DMS53 treated with DMSO at 0.1 percent for 48 hours (cell line): ENCODE measurements around the gene TFRC.
A peak's percentile ranks its signal among the peaks of the same experiment; 100 is the strongest.
"Not testable (repeated sequence)": the region's sequence is repeated elsewhere in the genome, so short reads cannot be mapped to it uniquely, and the experiment has no call there.

Experiments used
- DNase-seq: peaks from one replicate; lab custom pipeline; 2025; ENCODE audit not compliant: unreplicated experiment; lab: John Stamatoyannopoulos, UW

The TFRC gene

DNA sequence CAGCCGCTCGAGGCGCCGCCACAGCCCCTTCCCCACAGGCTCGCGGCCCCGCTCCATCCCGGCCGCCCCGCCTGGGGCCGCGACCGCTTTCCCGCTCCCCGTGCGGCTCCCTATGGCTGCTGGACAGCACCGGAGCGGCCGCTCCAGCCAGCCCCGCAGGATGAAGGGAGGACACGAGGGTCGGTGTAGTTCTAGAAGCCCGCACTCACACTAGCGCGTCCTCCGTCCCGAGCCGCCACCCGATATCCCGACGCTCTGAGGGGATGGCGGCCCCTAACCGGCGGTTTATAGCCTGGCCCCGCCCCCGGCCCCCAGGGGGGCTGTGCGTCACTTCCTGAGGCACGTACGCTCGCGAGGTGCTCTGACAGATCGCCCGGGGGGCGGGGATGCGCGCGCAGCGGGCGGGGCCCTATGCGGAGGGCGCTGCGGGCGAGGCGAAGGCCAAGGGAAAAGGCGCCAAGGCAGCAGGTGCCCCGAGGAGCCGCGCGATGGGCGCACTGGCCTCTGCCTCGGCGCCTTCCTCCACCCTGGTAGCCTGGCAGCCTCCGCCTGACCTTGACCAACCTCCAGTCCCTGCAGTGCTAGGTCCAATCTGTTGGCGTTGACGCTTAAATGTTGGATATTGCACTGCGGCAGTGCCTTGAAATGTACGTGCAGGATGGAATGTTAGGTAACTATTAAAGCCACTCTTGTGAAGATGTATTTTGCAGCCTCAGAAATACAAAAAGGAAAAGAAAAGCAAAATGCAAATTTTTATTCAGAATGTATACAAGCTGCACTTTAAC, at the start of gene TFRC:
Gene TFRC, minus strand, starts transcription at position 257 of the 785 bp plus-strand sequence. CDS start 4,991 bp downstream, outside the sequence.
- peak; percentile 62 for DNase-seq

DNA sequence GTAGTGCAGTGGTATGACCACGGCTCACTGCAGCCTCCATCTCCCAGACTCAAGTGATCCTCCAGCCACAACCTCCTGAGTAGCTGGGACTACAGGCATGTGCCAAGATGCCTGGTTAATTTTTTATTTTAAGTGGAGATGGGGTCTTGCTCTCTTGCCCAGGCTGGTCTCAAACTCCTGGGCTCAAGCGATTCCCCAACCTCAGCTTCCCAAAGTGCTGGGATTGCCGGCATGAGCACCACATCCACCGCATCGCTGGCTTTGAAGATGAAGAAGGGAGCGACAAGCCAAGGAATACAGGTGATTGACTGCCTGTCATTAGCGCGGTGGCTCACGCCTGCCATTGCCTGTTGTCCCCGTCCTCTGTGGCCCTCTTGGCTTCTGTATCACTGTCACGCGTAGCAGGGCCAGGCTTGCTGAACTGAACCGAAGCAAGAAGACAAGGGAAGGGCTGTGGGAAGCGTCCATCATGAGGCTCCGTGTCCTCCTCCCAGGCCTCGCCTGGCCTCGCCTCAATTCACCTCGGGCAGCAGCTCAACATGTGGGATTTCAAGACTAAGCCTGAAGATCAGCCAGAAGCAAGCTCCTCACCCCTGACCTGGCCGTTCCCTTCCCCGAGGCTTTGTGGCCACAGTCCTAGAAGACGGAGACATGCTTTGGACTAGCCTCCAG, 46.4 kb upstream of the TFRC start:
- no peak for DNase-seq

DNA sequence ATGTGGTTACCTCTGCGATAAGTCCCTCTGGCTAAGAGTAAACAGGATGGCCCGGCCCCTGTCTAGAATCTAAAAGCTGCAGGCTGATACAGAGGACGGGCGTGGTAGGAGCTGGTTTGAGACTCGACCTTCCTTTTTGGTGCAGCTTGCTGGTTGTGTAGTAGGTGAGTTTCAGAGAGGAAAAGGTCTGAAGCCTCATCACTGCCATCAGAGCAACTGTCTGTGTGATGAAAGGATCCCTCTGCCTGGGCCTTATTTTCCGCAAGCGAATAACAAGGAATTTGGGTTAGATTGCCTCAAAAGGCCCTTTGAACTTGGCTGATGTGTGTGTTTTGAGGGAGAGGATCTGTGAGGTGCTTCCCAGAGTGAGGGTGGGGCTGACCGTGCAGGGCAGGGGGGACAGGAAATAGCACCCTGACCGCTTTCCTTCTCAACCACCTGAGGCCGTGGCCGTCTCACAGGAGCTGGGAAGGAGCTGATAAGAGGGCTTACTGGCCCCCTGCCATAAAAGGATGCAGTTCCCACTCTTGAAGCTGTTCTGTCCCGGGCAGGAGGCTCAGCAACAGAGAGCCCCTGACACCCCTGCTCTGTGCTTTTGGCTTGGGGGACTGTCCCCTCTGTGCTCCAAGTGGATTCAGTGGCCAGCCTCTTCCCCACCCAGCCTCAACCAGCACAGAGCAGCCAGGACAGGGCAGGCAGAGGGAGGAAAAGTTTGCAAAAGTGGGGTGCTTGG, 45.6 kb upstream of the TFRC start:
- DNase-seq: no peak

DNA sequence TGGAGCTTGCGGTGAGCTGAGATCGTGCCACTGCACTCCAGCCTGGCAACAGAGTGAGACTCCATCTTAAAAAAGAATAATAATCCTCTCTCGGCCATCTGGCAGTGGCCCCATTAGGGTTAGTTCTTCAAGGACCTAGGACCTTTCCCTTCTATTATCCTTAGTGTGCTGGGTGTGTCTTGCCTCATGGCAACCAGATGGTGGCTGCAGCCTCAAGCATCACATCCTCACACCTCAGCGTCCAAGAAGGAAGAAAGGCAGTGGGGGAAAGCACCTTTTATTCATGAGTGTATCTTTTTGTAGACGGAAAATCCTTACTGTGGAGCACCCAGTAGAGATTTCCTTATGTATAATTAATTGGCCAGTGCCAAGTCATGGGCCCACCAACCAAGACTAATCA, 42.7 kb upstream of the TFRC start:
- no peak for DNase-seq

DNA sequence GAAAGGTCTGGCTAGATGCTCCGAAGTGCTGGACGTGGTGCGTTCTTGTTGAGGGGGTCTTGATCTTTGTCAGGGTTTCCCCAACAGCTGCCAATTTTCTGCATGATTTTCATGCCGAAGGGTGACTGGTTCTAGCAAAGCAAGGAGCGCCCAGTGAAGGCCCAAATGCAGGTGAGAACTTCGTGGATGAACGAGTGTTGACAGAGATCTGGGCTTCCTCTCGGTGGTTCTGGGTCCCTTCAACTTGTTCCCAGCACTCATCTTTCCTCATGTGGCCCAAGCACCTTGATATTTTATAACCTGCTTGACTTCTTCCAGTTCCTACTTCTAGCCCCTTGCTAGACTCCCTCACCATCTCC, 40.8 kb upstream of the TFRC start:
- no peak for DNase-seq

DNA sequence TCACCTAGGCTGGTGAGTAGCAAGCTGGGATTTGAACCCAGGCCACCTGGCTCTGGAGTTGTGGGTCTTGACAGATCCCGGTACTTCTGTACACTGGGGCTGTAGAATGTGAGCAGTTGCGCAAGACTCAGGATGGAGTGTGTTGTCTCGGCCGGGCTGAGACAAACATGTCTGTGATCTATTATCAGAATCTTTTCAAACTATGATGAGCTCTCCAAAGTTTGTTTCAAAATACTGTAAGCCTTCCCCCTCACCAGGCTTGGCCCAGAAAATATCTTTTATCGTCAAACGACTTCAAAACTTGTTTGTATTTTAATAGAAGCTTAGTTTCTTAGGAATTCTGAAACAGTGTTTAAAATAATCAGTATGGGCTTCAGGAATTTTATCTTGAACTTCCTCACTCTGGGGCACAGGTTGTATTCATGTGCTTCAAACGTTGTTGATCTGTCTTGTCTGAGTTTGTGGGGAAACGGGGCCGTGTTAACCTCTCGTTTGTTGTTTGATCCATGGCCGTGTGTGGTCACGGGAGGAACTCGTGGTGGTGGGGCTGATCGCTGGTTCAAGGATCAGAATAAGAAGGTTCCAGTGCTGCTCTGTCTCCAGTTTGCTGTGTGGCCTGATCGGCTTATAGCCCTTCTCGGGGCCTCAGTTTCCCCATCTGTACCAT, 40.3 kb upstream of the TFRC start:
- no peak for DNase-seq

DNA sequence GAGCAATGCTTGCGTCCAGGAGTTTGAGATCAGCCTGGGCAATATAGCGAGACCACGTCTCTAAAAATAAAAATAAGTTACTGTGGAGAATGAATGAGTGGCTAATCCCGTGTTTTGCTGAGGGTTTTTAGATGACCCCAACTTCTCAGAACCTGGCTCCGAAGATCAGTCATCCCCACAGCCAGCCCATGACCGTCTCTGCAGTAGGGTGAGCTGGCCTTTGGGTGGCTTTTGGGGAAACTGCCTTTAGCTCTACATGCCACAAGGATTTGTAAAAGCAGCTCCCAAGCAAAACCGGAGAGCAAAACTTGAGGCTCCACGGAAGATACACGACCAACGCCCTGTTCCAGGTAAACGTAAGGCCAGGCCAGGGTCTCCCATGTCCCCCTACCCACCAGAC, 39.2 kb upstream of the TFRC start:
- DNase-seq: no peak

DNA sequence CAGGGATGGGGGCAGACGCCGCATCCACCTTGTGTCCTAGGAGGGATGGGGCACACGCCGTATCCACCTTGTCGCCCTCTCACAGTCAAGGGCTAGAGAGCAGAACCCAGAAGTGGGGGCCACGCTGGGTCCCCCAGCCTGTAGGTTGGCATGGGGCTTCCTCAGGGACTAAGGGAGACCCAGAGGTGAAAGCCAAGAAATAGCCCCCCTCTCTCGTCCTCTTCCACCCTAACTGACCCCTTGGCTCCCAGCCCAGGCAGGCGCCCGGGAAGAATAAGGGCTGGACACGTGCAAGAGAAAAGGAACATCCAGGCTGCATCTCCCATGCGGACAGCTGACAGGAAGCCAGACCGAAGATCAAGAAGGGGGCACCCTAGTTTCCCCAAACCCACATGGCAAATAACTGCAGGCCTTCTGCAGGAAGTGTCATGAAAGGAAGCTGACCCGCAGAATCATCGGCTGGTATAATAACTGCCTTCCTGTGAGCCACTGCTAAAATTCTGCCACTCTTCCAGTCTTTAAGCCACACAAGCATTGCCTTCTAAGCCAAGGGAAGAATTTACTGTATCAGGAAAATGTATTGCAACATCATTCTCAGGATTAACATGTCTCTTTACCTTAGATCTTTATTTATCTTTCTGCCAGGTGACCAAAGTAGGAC, 38.5 kb upstream of the TFRC start:
- DNase-seq: no peak

DNA sequence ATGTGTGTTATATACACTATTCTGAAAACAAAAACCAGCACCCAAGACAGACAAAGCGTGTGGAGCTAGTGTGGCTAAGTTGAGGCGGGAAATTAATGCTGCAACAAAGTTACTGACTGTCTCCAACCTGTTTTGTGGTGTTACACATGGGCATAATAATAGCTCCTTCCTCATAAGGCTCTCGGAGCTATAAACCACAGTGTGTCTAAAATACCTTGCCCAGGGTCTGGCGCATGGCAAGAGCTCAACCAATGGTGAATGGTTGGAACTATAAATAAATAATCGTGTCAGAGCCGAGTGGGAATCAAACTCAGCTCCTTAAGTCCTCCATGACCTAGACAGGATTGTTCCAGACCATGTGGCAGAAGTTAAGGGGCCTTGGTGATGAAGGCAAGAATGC, 35.9 kb upstream of the TFRC start:
- DNase-seq: no peak

DNA sequence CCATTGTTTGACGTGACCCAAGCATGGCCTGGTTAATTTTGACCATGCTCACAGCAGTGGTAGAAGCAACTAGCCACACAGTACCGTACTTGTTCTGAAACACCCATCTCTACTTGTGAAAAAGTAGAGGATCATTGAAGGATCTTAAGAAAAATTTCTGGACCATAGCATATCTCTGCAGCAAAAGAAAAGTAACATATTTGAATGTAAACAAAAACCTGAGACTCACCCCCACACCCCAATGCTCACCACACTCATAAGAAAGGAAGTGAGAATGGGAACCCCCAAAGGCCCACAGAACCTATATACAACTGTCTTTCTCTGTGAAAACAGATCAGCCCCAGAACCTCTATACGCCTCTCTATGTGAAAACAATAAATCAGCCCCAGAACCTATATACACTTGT, 33.8 kb upstream of the TFRC start:
- no peak for DNase-seq

DNA sequence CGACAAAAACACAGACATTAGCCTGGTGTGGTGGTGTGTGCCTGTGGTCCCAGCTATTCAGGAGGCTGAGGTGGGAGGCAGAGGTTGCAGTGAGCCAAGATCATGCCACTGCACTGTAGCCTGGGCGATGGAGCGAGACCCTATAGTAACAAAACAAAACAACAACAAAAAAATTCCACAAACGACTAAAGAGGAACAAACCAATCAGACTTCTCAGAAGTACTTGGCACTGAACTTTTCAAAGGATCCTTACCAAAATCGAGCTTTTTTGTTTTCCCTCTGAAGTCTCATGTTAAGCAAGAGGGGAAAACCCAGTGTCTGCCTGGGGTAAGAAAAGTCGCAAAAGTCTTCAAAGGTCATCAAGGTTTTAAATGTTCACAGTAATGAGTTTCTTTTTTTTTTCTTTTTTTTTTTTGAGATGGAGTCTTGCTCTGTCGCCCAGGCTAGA, 30.1 kb upstream of the TFRC start:
- no peak for DNase-seq

DNA sequence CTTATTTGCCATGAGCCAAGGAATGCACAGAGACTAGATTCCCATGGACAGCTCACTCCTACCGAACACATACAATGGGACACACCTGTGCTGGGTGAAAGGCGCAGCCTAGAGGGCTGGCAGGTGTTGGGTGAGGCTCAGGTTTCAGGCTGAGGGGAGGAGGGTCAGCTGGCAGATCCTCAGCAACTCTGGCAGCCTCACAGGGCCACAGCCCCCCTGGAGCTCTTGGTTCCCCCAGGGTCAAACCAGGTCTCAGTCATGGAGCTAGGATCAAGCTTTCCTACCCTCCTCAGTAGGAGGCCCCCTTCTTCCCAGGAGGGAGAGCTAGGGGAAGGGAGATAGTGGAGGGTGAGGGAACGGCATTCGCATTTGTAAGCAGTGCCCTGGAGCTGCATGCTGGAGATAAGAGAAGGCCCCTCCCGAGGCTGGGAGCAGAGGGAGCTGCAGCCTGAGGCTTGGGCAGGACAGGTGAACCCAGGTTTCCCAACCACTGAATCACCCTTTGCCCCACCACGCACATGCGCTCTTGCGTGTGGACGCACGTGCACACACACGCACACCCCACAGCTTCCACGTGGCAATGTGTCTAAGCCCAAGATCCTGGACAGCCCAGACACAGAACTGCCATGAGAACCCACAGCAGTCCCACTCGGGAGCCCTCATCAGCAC, 26.3 kb upstream of the TFRC start:
- peak; percentile 2 for DNase-seq

DNA sequence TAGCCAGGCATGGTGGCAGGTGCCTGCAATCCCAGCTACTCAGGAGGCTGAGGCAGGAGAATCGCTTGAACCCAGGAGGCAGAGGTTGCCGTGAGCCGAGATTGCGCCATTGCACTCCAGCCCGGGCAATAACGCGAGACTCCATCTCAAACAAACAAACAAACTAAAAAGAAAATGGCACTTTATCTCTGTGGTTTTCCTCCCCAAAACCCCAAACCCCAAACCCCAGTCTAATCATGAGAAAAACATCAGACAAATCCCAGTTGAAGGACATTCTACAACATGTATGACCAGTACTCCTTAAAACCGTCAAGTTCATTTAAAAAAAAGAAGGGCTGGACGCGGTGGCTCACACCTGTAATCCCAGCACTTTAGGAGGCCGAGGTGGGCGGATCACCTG, 22.8 kb upstream of the TFRC start:
- DNase-seq: not testable (repeated sequence)

DNA sequence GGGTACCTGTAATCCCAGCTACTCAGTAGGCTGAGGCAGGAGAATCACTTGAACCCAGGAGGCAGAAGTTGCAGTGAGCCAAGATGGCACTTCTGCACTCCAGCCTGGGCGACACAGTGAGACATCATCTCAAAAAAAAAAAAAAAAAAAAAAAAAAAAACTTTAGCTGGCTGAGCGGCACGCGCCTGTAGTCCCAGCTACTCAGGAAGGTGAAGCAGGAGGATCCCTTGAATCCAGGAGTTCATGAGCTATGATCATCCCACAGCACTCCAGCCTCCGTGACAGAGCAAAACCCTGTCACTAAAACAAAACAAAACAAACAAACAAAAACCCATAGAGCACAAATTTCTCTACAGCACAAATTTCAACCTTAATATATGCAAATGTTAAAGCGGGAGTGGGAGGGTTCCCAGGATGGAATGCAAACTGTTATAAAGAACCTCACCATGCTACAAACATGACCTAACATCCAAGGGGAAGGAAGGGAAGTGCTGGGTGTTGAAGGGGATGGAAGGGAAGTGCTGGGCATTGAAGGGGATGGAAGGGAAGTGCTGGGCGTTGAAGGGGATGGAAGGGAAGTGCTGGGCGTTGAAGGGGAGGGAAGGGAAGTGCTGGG, 16.6 kb upstream of the TFRC start:
- DNase-seq: not testable (repeated sequence)

DNA sequence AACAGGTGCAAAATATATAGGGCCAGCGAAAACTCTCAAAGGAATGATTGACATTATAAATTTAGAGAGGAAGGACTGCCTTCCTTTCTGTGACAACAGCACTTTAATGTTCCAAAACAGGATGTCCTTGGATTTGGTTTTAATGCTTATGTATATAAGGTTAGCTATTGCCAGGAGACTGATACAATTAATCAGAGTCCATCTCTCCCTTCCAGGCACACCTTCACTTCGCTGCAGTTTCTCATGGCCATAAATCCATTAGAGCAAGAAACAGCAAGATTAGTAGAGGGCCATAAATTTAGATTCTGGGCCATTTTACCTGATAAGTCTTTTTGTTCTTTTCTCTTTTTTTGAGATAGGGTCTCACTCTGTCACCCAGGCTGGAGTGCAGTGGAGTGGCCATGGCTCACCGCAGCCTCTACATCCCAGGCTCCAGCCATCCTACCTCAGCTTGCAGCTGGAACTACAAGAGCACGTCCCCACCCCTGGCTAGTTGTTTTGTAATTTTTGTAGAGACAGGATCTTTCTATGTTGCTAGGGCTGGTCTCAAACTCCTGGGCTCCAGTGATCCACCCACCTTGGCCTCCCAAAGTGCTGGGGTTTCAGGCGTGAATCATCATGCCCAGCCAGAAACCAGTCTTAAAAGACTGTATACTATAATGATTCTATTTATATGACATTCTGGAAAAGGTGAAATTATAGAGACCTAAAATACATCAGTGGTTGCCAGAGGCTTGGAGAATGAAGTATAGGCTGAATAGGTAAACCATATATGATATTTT, 15.7 kb upstream of the TFRC start:
- no peak for DNase-seq

DNA sequence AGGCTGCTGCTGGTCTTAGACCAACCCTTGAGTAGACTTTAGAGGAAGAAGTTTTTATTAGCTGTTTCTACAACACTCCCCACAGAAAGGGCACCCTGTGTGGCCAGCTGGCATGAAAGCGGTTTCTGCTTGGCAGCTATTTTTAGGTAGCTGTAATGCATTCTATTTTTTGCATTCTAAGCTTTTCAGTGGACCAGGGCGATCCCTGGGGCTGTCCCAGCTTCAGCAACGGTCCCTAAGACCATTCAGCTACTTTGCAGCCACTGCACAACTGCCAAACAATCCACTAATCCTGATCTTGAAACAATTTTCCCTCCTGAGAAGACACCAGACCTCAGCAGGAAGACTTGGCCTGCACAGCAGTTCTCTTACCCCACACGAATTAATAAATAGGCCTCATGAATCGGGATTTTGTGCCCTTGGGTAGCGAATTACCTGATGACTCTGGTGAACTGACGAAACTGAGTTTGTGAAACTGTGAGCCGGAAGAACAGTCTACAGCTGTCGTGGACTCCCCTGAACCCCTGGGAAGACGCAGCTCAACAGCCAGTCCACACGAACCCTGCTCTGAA, 14.6 kb upstream of the TFRC start:
- DNase-seq: no peak

DNA sequence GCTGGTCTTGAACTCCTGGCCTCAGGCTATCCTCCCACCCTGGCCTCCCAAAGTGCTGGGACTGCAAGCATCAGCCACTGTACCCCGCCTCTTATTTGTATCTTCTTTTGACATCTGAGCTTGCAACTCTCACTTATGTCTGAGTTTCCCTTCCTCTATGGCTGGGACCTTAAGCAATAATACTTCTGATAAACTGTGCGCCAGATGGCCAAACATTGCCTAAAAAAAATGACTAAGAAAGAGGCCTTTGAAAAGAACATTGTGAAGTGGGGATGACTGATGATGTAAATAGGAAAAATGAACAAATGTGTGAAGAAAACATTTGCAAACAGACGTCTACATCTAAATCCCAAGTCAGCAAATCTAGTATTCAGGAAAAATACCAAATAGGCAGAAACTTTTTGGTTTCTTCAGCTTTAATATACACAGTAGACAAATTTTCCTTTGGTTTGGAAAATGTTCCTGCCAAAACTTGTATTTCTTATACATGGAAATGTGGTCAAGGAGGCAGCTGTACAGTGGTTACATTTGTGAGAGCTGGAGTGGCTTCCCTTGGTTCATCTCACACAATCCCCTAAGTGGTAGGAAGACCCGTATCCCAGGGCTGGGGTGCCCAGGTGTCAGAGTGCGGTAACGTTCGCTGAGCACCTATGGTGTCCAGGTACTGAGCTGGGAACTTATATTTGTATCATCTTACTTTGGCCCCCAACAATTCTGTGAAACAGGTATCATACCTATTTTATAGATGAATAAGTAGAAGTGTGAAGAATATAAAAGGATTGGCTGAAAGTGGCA, 11.6 kb upstream of the TFRC start:
- no peak for DNase-seq

DNA sequence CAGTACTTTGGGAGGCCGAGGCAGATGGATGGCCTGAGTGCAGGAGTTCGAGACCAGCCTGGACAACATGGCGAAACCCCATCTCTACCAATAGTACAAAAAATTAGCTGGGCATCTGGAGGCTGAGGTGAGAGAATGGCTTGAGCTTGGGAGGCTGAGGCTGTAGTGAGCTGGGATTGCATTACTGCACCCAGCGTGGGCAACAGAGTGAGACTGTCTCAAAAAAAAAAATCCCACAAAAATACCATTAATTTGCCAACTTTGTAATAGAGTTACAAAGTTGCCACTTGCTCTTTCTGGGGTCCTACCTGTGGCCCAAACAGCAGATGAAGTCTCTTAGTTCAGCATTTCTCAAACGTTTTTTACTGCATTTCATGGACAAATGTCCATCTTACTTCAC, 6.0 kb upstream of the TFRC start:
- no peak for DNase-seq
